Stimulated activated CD4-positive, alpha-beta T cell treated with anti-CD3 and anti-CD28 coated beads, Interleukin-12 subunit alpha, Interleukin-12 subunit beta, amount 100 ng/mL, for 4 hours (primary cell): ENCODE results near the gene DCAF12L2.
"Not testable (repeated sequence)": the region's sequence is repeated elsewhere in the genome, so short reads cannot be mapped to it uniquely, and the experiment has no call there.

ENCODE experiments used
- DNase-seq: peaks from one replicate; pipeline ENCODE4 v3.0.0-alpha.2; 2020

Gene DCAF12L2

GRCh38 chrX:126165721-126166461 is at the start of gene DCAF12L2:
TSS of gene DCAF12L2 (minus strand) at chrX:126166289. CDS start at chrX:126165924, 365 bp downstream.
- no peak for DNase-seq

- DNase-seq: not testable (repeated sequence)
Observed at GRCh38 chrX:126190888-126191287, 24.8 kb upstream of the DCAF12L2 start.

- no peak for DNase-seq
Observed at GRCh38 chrX:126177133-126177840, 11.2 kb upstream of the DCAF12L2 start.

- no peak for DNase-seq
Observed at GRCh38 chrX:126170720-126171119, 4.6 kb upstream of the DCAF12L2 start.

- DNase-seq: no peak
Observed at GRCh38 chrX:126167560-126167959, 1.5 kb upstream of the DCAF12L2 start.

GRCh38 chrX:126165401-126165720 is 728 bp downstream of the DCAF12L2 start:
- DNase-seq: no peak

- no peak for DNase-seq
Observed at GRCh38 chrX:126164689-126165400, 1.2 kb downstream of the DCAF12L2 start.

GRCh38 chrX:126164226-126164625 is 1.9 kb downstream of the DCAF12L2 start:
- DNase-seq: no peak

- DNase-seq: no peak
Observed at GRCh38 chrX:126141014-126141413, 25.1 kb downstream of the DCAF12L2 start.

GRCh38 chrX:126137899-126138298 is 28.2 kb downstream of the DCAF12L2 start:
- DNase-seq: no peak

- no peak for DNase-seq
Observed at GRCh38 chrX:126124721-126125120, 41.4 kb downstream of the DCAF12L2 start.
